HCT116 (cell line): ENCODE results near the gene TBC1D16.

ENCODE experiments used
- ATF3 ChIP-seq: IDR thresholded peaks from 2 replicates; pipeline ENCODE4 v1.6.1; 2012
- CBX3 ChIP-seq: IDR thresholded peaks from 2 replicates; pipeline ENCODE4 v1.6.1; 2012; ENCODE audit warnings: low read depth
- CEBPB ChIP-seq: IDR thresholded peaks from 2 replicates; pipeline ENCODE4 v1.6.1; 2012; ENCODE audit warnings: low read depth
- CTCF ChIP-seq, 3 experiments: fragments of 200-600 bp in 1 of 3; sonication (generic) in 1 of 3; IDR thresholded peaks in 2 of 3; conservative IDR thresholded peaks in 1 of 3; 2 replicates each; pipeline ENCODE4 v1.5.1; 2012 to 2017; ENCODE audit warnings: low read depth in 2 of 3, low read length in 2 of 3, antibody characterized with exemption in 1 of 3, borderline replicate concordance in 1 of 3, control low read depth in 1 of 3, mild to moderate bottlenecking in 1 of 3, mixed read lengths in 1 of 3, mixed run types in 1 of 3, moderate library complexity in 1 of 3; ENCODE audit not compliant: insufficient read depth in 1 of 3
- EZH2 ChIP-seq: fragments of 200-600 bp; sonication (generic); IDR thresholded peaks from 2 replicates; pipeline ENCODE4 v1.6.1; 2017; ENCODE audit warnings: antibody characterized with exemption, mixed run types
- POLR2A ChIP-seq: IDR thresholded peaks from 2 replicates; pipeline ENCODE4 v1.7.0; 2011; ENCODE audit warnings: borderline replicate concordance; ENCODE audit not compliant: insufficient read depth, insufficient read length; ENCODE audit errors: extremely low read depth
- POLR2AphosphoS5 ChIP-seq: IDR thresholded peaks from 2 replicates; pipeline ENCODE4 v1.6.1; 2011; ENCODE audit warnings: mild to moderate bottlenecking, low read depth, low read length, moderate library complexity
- RAD21 ChIP-seq: IDR thresholded peaks from 2 replicates; pipeline ENCODE4 v1.6.1; 2012; ENCODE audit warnings: low read depth, mild to moderate bottlenecking
- REST ChIP-seq: IDR thresholded peaks from 2 replicates; pipeline ENCODE4 v1.6.1; 2012; ENCODE audit warnings: low read depth
- TCF7L2 ChIP-seq: IDR thresholded peaks from 2 replicates; pipeline ENCODE4 v1.7.0; 2011; ENCODE audit warnings: borderline replicate concordance, inconsistent platforms; ENCODE audit not compliant: insufficient read depth, insufficient read length; ENCODE audit errors: extremely low read depth
- YY1 ChIP-seq: IDR thresholded peaks from 2 replicates; pipeline ENCODE4 v1.6.1; 2011; ENCODE audit warnings: low read length, low read depth, moderate library complexity, mild to moderate bottlenecking; ENCODE audit not compliant: insufficient replicate concordance; ENCODE audit errors: extremely low read depth
- ZBTB33 ChIP-seq: IDR thresholded peaks from 2 replicates; pipeline ENCODE4 v1.6.1; 2011; ENCODE audit warnings: mild to moderate bottlenecking, low read length, moderate library complexity; ENCODE audit not compliant: insufficient replicate concordance; ENCODE audit errors: extremely low read depth
- ZFX ChIP-seq: fragments of 450-650 bp; IDR thresholded peaks from 2 replicates; pipeline ENCODE4 v1.6.1; 2017
- ZNF274 ChIP-seq: fragments of 200-500 bp; sonication (Bioruptor generic); IDR thresholded peaks from 2 replicates; pipeline ENCODE4 v1.6.1; 2014; ENCODE audit warnings: mild to moderate bottlenecking, low read depth, low read length, inconsistent platforms

GRCh38 chr17:80017226-80018010 lies 18.3 kb downstream of the TBC1D16 start:
- TF ChIP-seq CTCF (IDR thresholded peaks at IDR 0.05 in 2 of 3, conservative IDR thresholded peaks at IDR 0.05 in 1 of 3; ENCODE audit: borderline replicate concordance in 1 of 3, insufficient read depth in 1 of 3, low read depth in 2 of 3, low read length in 2 of 3): no peak
- TF ChIP-seq YY1: no peak
- TF ChIP-seq EZH2: no peak
- TF ChIP-seq POLR2AphosphoS5: no peak
- no peak for TF ChIP-seq POLR2A
- no peak for TF ChIP-seq ZNF274
- TF ChIP-seq TCF7L2: no peak
- TF ChIP-seq ZFX: no peak
- no peak for TF ChIP-seq CEBPB
- no peak for TF ChIP-seq CBX3
- no peak for TF ChIP-seq REST
- no peak for TF ChIP-seq RAD21
- no peak for TF ChIP-seq ZBTB33
- TF ChIP-seq ATF3: no peak
